Mesendoderm (in vitro differentiated cells): ENCODE results near the gene PDE6B.
"Not testable (repeated sequence)": the region's sequence is repeated elsewhere in the genome, so short reads cannot be mapped to it uniquely, and the experiment has no call there.

Experiments used
- DNase-seq: peaks from one replicate; pipeline ENCODE4 v3.0.0; 2013
- H2AK5ac ChIP-seq: 2 replicates; pipeline ENCODE4 v1.6.1; 2013; ENCODE audit warnings: low read length, inconsistent platforms
- H2BK120ac ChIP-seq: 2 replicates; pipeline ENCODE4 v1.6.1; 2013; ENCODE audit warnings: low read depth, mild to moderate bottlenecking, low read length, moderate library complexity, mixed read lengths
- H2BK15ac ChIP-seq: replicated peaks from 2 replicates; pipeline ENCODE4 v1.6.1; 2013; ENCODE audit warnings: low read depth, mild to moderate bottlenecking, moderate library complexity
- H2BK5ac ChIP-seq: 2 replicates; pipeline ENCODE4 v1.6.1; 2013; ENCODE audit warnings: low read length, inconsistent platforms
- H3K18ac ChIP-seq: 2 replicates; pipeline ENCODE4 v1.6.1; 2013; ENCODE audit warnings: mild to moderate bottlenecking, low read length, mixed read lengths
- H3K23ac ChIP-seq: one replicate; pipeline ENCODE4 v1.6.1; 2013; ENCODE audit warnings: low read length
- H3K27ac ChIP-seq: 2 replicates; pipeline ENCODE4 v1.5.1; 2013; ENCODE audit warnings: low read depth, mild to moderate bottlenecking, inconsistent platforms, low read length, moderate library complexity
- H3K27me3 ChIP-seq: 2 replicates; pipeline ENCODE4 v1.6.1; 2013; ENCODE audit warnings: low read length, control low read depth, mild to moderate bottlenecking, inconsistent platforms; ENCODE audit not compliant: insufficient read depth, poor library complexity
- H3K36me3 ChIP-seq: 2 replicates; pipeline ENCODE4 v1.6.1; 2013; ENCODE audit warnings: low read length, inconsistent platforms; ENCODE audit not compliant: control insufficient read depth, insufficient read depth
- H3K4ac ChIP-seq: one replicate; pipeline ENCODE4 v1.6.1; 2013; ENCODE audit warnings: low read depth, mild to moderate bottlenecking, low read length, moderate library complexity
- H3K4me1 ChIP-seq: 2 replicates; pipeline ENCODE4 v1.6.1; 2013; ENCODE audit warnings: low read depth, low read length, inconsistent platforms; ENCODE audit not compliant: control insufficient read depth
- H3K4me2 ChIP-seq: 2 replicates; pipeline ENCODE4 v1.6.1; 2013; ENCODE audit warnings: low read length
- H3K4me3 ChIP-seq: 2 replicates; pipeline ENCODE4 v1.5.1; 2013; ENCODE audit warnings: mild to moderate bottlenecking, low read length
- H3K56ac ChIP-seq: one replicate; pipeline ENCODE4 v1.6.1; 2013; ENCODE audit warnings: low read length
- H3K79me1 ChIP-seq: 2 replicates; pipeline ENCODE4 v1.6.1; 2013; ENCODE audit warnings: low read length, inconsistent platforms
- H3K79me2 ChIP-seq: 2 replicates; pipeline ENCODE4 v1.6.1; 2013; ENCODE audit warnings: mild to moderate bottlenecking, low read length; ENCODE audit not compliant: control insufficient read depth, insufficient read depth
- H3K9ac ChIP-seq: 2 replicates; pipeline ENCODE4 v1.6.1; 2013; ENCODE audit warnings: low read length, inconsistent platforms
- H4K5ac ChIP-seq: one replicate; pipeline ENCODE4 v1.6.1; 2013; ENCODE audit warnings: low read length
- H4K8ac ChIP-seq: one replicate; pipeline ENCODE4 v1.6.1; 2013; ENCODE audit warnings: low read depth, mild to moderate bottlenecking, control low read depth, low read length, moderate library complexity
- WGBS: extraction: QIAGEN DNeasy Blood & Tissue Kit; methylation state at CpG from one replicate; pipeline ENCODE4 v1.1.7; 2013; ENCODE audit warnings: low lambda C conversion rate, missing lambda C conversion rate; ENCODE audit not compliant: insufficient coverage; ENCODE audit errors: extremely low coverage; 5-methylcytosine and 5-hydroxymethylcytosine counted together

Gene PDE6B

GRCh38 chr4:666436-666810 lies 41.0 kb downstream of the PDE6B start:
- no peak overlapping the region for H4K8ac ChIP-seq
- H3K9ac ChIP-seq: no peak overlapping the region
- no peaks in the 10 kb centered on the region for H3K4me1 ChIP-seq
- no peak overlapping the region for H2BK120ac ChIP-seq
- no peak overlapping the region for H3K4me3 ChIP-seq
- no peak overlapping the region for H3K4ac ChIP-seq
- no CpG with 5 or more reads among the region's 22 CpGs for WGBS
- DNase-seq: no peak
- H3K27ac ChIP-seq: no peak overlapping the region
- no peaks in the 10 kb centered on the region for H3K79me1 ChIP-seq
- no peak overlapping the region for H3K23ac ChIP-seq
- H3K18ac ChIP-seq: no peak overlapping the region
- H2BK5ac ChIP-seq: no peak overlapping the region
- peaks cover under 1% of the 10 kb centered on the region for H3K36me3 ChIP-seq
- no peak overlapping the region for H3K56ac ChIP-seq
- H3K4me2 ChIP-seq: no peak overlapping the region
- H4K5ac ChIP-seq: no peak overlapping the region
- H3K27me3 ChIP-seq: no peaks in the 10 kb centered on the region
- no peak overlapping the region for H2AK5ac ChIP-seq
- H3K79me2 ChIP-seq: no peaks in the 10 kb centered on the region
- H2BK15ac ChIP-seq: no peak overlapping the region

- H3K4me1 ChIP-seq: no peaks in the 10 kb centered on the region
- H4K8ac ChIP-seq: no peak overlapping the region
- H3K27me3 ChIP-seq: no peaks in the 10 kb centered on the region
- no peak overlapping the region for H3K18ac ChIP-seq
- H3K27ac ChIP-seq: no peak overlapping the region
- no peak overlapping the region for H3K23ac ChIP-seq
- H2AK5ac ChIP-seq: no peak overlapping the region
- no peak overlapping the region for H3K4me3 ChIP-seq
- no peak overlapping the region for H3K4ac ChIP-seq
- WGBS: no CpG with 5 or more reads among the region's 28 CpGs
- no peak overlapping the region for H2BK15ac ChIP-seq
- no peak overlapping the region for H4K5ac ChIP-seq
- no peak for DNase-seq
- no peak overlapping the region for H2BK120ac ChIP-seq
- no peak overlapping the region for H3K4me2 ChIP-seq
- H3K56ac ChIP-seq: no peak overlapping the region
- no peak overlapping the region for H2BK5ac ChIP-seq
- no peak overlapping the region for H3K9ac ChIP-seq
- no peaks in the 10 kb centered on the region for H3K79me2 ChIP-seq
- peaks cover 3% of the 10 kb centered on the region for H3K36me3 ChIP-seq
- H3K79me1 ChIP-seq: no peaks in the 10 kb centered on the region
Measured at GRCh38 chr4:666822-667544, 41.6 kb downstream of the PDE6B start.

GRCh38 chr4:667545-667925 lies 42.2 kb downstream of the PDE6B start:
- no peak overlapping the region for H3K4me3 ChIP-seq

GRCh38 chr4:668219-668618 lies 42.8 kb downstream of the PDE6B start:
- H2BK120ac ChIP-seq, H2BK15ac ChIP-seq, H2BK5ac ChIP-seq, H3K18ac ChIP-seq, H3K23ac ChIP-seq, H3K56ac ChIP-seq, H3K27ac ChIP-seq, H4K5ac ChIP-seq, H3K9ac ChIP-seq, H3K27me3 ChIP-seq, H3K36me3 ChIP-seq, H3K4me1 ChIP-seq, H2AK5ac ChIP-seq, H3K79me2 ChIP-seq, H4K8ac ChIP-seq, DNase-seq, H3K79me1 ChIP-seq, H3K4me3 ChIP-seq, H3K4me2 ChIP-seq, H3K4ac ChIP-seq: not testable (repeated sequence)
- no CpG with 5 or more reads among the region's 6 CpGs for WGBS

More at GRCh38 chr4:667545-667925, 42.2 kb downstream of the PDE6B start:
- H3K9ac ChIP-seq: no peak overlapping the region
- peaks cover 3% of the 10 kb centered on the region for H3K36me3 ChIP-seq
- no peak overlapping the region for H2BK15ac ChIP-seq
- no peak overlapping the region for H3K4ac ChIP-seq
- H3K56ac ChIP-seq: no peak overlapping the region
- no peak overlapping the region for H4K8ac ChIP-seq
- no peaks in the 10 kb centered on the region for H3K79me2 ChIP-seq
- no peak overlapping the region for H3K27ac ChIP-seq
- H4K5ac ChIP-seq: no peak overlapping the region
- no CpG with 5 or more reads among the region's 10 CpGs for WGBS
- H2BK120ac ChIP-seq: no peak overlapping the region
- H2AK5ac ChIP-seq: no peak overlapping the region
- H3K4me2 ChIP-seq: no peak overlapping the region
- no peaks in the 10 kb centered on the region for H3K27me3 ChIP-seq
- H3K79me1 ChIP-seq: no peaks in the 10 kb centered on the region
- no peak for DNase-seq
- no peak overlapping the region for H3K23ac ChIP-seq
- no peak overlapping the region for H2BK5ac ChIP-seq
- H3K18ac ChIP-seq: no peak overlapping the region
- H3K4me1 ChIP-seq: no peaks in the 10 kb centered on the region

- H4K5ac ChIP-seq, H3K27me3 ChIP-seq, H3K4me3 ChIP-seq, H3K4ac ChIP-seq, H3K4me2 ChIP-seq, H3K18ac ChIP-seq, H2BK120ac ChIP-seq, DNase-seq, H3K56ac ChIP-seq, H3K9ac ChIP-seq, H2BK15ac ChIP-seq, H3K27ac ChIP-seq, H3K23ac ChIP-seq, H4K8ac ChIP-seq, H2AK5ac ChIP-seq, H2BK5ac ChIP-seq, H3K4me1 ChIP-seq, H3K79me2 ChIP-seq, H3K36me3 ChIP-seq, H3K79me1 ChIP-seq: not testable (repeated sequence)
- WGBS: no CpG with 5 or more reads among the region's 11 CpGs
Measured at GRCh38 chr4:669806-670559, 44.6 kb downstream of the PDE6B start.
